ENCODE results near the gene TMC2.

The TMC2 gene

DNA sequence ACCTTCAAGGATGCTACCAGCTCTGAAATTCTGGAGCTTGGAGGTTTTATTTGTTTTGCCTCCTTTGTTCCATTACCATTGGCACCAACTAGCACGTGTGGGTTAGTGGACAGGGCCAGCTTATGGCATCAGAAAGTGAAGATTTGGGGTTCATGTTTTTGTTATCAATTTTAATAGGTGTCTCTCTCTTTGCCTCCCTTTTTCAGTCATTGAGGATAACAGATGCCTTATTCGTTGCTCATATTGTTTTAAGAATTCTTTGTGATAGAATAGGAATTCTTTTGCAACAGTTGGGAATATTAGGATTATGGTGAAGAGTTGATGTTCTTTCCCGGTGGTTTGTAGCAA lies 22.9 kb downstream of the TMC2 start:
- in situ Hi-C loops (cut with HindIII; ENCODE audit: low pct_ligation_motif_present, low sequenced_read_pairs): no loop called here
- TF ChIP-seq, protein P1, sequence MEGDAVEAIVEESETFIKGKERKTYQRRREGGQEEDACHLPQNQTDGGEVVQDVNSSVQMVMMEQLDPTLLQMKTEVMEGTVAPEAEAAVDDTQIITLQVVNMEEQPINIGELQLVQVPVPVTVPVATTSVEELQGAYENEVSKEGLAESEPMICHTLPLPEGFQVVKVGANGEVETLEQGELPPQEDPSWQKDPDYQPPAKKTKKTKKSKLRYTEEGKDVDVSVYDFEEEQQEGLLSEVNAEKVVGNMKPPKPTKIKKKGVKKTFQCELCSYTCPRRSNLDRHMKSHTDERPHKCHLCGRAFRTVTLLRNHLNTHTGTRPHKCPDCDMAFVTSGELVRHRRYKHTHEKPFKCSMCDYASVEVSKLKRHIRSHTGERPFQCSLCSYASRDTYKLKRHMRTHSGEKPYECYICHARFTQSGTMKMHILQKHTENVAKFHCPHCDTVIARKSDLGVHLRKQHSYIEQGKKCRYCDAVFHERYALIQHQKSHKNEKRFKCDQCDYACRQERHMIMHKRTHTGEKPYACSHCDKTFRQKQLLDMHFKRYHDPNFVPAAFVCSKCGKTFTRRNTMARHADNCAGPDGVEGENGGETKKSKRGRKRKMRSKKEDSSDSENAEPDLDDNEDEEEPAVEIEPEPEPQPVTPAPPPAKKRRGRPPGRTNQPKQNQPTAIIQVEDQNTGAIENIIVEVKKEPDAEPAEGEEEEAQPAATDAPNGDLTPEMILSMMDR (IDR thresholded peaks at IDR 0.05; ENCODE audit: low read depth, low read length, missing control alignments): no peak
- Histone ChIP-seq H3K27me3 (replicated peaks) (peaks cover 38% of the 10 kb centered on the region), H3K36me3 (replicated peaks) (no peaks in the 10 kb centered on the region), H3K27ac (no peak overlapping the region), H3K4me3 (ENCODE audit: low read depth, low read length) (no peak overlapping the region)
- no peak for DNase-seq

DNA sequence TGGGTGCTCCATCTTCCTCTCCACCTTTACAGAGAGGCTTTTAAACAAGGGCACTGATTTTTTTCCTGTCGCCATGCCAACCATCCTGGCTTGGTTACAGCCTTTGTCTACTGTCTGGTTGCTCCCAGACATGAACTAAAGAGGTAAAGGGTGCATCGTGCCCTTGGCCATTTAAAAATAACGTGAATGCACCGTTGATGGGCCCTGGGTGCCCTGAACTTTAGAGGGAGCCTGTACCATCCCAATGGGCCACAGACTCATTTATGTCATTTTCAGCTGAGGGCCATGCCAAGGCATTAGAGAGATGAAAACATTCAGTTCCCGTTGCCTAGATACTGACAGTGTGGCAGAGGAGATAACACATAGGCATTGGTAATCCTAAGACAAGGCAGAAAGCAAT lies 23.3 kb downstream of the TMC2 start:
- peaks cover 38% of the 10 kb centered on the region for H3K27me3 ChIP-seq (replicated peaks)
- no peaks in the 10 kb centered on the region for H3K36me3 ChIP-seq (replicated peaks)
- H3K4me3 ChIP-seq (ENCODE audit: low read depth, low read length): no peak overlapping the region
- TF ChIP-seq, protein P1 (IDR thresholded peaks at IDR 0.05; ENCODE audit: low read depth, low read length, missing control alignments): no peak
- in situ Hi-C loops (cut with HindIII; ENCODE audit: low pct_ligation_motif_present, low sequenced_read_pairs): no loop called here
- H3K27ac ChIP-seq: no peak overlapping the region
- DNase-seq: no peak

DNA sequence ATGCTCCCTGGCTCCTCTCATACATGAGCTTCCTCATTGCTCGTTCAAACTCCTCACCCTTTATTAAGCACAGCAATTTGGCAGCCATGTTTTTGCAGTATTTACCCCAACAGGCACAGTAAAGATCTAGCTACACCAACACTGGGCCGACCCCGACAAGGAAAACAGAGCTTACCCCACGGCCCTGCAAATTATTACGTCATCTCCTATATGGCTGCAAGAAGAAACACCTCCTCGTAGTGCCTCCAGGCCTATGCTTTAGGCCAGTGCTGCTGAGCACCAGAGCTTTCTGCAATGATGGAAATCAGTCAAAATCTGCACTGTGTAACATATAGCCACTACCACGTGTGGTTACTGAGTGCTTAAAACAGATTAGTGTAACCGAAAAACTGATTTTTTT lies 26.7 kb downstream of the TMC2 start:
- no peaks in the 10 kb centered on the region for H3K36me3 ChIP-seq (replicated peaks)
- H3K27ac ChIP-seq: no peak overlapping the region
- peaks cover 26% of the 10 kb centered on the region for H3K27me3 ChIP-seq (replicated peaks)
- DNase-seq: no peak
- TF ChIP-seq, protein P1 (IDR thresholded peaks at IDR 0.05; ENCODE audit: low read depth, low read length, missing control alignments): no peak
- in situ Hi-C loops (cut with HindIII; ENCODE audit: low pct_ligation_motif_present, low sequenced_read_pairs): no loop called here
- no peak overlapping the region for H3K4me3 ChIP-seq (ENCODE audit: low read depth, low read length)

DNA sequence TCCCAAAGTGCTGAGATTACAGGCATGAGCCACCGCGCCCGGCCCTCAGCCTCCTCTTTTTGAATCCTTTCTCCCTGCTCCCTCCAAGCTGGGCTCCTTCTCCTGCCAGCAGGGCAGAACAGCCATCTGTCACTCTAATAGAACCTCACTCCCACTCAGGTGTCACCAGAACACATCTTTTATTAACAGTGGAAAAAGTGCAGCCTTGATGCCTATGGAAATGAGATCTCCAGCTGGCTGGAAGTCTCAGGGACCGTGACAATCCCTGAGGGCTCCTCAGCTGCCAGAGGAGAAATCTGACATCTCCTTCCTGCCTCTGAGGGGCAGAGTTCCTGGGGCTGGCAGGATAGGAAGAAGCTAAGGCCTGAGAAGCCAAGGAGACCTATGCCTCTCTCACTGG lies 28.0 kb downstream of the TMC2 start:
- in situ Hi-C loops (cut with HindIII; ENCODE audit: low pct_ligation_motif_present, low sequenced_read_pairs): no loop called here
- no peaks in the 10 kb centered on the region for H3K36me3 ChIP-seq (replicated peaks)
- TF ChIP-seq, protein P1 (IDR thresholded peaks at IDR 0.05; ENCODE audit: low read depth, low read length, missing control alignments): peak; percentile 8
- no peak for DNase-seq
- no peak overlapping the region for H3K27ac ChIP-seq
- no peak overlapping the region for H3K4me3 ChIP-seq (ENCODE audit: low read depth, low read length)
- peaks cover 13% of the 10 kb centered on the region for H3K27me3 ChIP-seq (replicated peaks)

DNA sequence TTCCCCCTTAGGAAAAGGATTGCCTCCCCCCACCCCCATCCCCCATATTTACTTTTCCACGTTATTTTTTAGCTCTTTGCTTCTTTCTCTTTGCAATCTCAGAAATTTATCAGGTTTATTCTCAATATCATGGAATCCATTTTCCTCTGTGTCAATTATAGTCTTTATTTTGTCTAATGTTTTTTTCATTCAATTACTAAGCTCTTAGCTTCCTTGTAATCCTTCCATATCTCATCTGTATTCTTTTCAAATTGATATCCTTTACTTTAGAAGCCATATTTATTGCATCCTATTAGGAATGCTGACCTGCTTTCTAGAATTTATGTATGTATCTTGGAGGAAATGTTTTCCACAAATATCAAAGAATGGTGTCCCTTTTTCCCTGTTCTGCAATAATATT lies 39.3 kb downstream of the TMC2 start:
- H3K36me3 ChIP-seq (replicated peaks): no peaks in the 10 kb centered on the region
- no peak for DNase-seq
- no peak overlapping the region for H3K4me3 ChIP-seq (ENCODE audit: low read depth, low read length)
- TF ChIP-seq, protein P1 (IDR thresholded peaks at IDR 0.05; ENCODE audit: low read depth, low read length, missing control alignments): no peak
- in situ Hi-C loops (cut with HindIII; ENCODE audit: low pct_ligation_motif_present, low sequenced_read_pairs): no loop called here
- no peak overlapping the region for H3K27ac ChIP-seq
- H3K27me3 ChIP-seq (replicated peaks): no peaks in the 10 kb centered on the region

DNA sequence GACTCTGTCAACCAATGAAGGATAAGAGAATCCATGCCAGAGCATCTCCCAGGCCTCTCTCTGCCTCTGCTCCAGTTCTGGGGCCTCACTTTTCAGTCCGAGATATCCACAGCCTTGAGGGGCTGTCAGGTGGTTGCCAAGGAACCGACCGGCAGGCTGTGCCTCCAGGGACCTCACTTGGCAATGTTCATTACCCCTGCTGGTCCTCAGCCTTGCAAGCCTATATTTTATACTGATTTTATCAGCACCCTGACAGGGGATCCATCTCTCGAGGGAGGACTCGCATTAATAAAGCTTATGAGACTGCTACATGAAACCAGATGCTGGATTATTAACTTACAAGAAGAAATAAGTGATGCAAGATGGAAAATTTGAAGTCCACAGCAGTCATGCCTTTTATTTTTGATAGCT lies 39.9 kb downstream of the TMC2 start:
- in situ Hi-C loops (cut with HindIII; ENCODE audit: low pct_ligation_motif_present, low sequenced_read_pairs): no loop called here
- no peak overlapping the region for H3K4me3 ChIP-seq (ENCODE audit: low read depth, low read length)
- H3K36me3 ChIP-seq (replicated peaks): no peaks in the 10 kb centered on the region
- no peak for DNase-seq
- TF ChIP-seq, protein P1 (IDR thresholded peaks at IDR 0.05; ENCODE audit: low read depth, low read length, missing control alignments): no peak
- H3K27ac ChIP-seq: no peak overlapping the region
- H3K27me3 ChIP-seq (replicated peaks): no peaks in the 10 kb centered on the region
